ENCODE results near the gene PACRG.

PACRG gene

DNA sequence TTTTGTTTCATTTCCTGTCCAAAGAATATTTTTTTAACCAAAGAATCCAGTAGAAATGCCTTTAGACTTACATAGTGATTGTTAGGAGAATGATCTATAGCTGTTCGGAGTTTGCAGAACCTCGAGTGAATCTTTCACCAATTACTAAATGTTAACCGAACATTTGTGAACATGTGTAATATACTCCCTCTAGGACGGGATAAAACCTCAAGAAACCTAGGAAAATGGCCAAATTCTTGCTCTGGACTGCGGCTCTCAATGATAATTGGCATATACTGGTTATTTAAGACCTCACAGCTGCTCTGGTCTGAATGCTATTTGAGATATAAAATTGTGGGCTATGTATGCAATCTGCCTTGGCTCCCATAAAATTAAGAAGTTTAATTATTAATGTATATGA lies 137.1 kb downstream of the PACRG start:
- no peak for DNase-seq (ENCODE audit: low read depth in 2 of 2)

DNA sequence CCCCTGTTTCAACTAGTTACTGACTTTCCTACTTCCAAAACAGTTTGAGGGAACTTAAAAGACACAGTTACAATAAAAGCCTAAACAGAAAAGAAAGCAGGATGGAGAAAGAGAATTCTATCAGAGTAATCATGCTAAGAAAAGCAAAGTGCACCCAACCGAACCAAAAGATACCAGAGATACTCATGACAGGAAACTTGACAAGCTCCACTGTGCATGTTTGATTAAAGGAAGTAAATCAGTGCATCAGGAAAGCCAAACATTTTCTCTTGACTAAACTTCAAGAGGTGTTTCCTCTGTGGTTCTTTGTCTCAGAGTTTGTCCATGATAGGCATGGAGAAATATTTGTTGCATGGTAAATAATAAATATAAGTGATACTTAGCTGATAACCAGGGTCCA lies 138.9 kb downstream of the PACRG start:
- DNase-seq (ENCODE audit: low read depth in 2 of 2) = no peak

DNA sequence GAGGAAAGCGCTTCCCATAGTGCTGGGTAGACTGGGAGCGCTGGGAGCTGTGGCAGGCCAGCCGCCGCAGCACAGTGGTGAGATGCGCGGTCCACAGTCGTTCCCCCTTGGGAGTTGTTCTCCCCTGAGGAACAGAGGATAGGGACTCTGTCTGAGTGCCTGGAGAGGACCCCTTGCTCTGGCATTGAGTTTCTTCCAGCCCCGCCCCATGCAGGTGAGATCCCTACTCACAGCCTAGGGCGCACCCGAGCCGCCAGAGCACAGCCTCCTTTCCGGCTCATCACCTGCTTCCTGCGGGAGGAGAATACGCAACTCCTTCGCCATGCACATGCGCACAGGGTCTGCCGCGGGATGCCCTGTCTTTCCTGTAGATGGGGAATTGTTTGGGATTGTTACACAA lies 140.6 kb downstream of the PACRG start:
- no peak for DNase-seq (ENCODE audit: low read depth in 2 of 2)

DNA sequence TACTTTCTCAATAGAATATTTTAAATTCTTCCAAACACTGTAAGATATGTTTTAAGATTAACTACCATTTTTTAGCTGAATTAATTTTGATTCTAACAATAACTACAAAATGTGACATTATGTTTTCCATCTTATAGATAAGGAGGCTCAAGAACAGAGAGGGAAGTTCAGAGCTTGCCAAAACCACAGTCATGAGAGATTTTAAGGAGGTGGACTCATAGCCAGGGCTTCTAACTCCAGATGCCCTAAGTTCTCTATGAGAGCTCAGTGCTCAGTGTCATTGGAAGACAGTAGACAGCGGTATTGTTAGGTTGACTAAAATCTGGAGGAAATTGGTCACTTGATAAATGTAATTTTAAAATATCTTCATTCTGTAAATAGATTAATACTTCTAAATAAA lies 144.2 kb downstream of the PACRG start:
- DNase-seq (ENCODE audit: low read depth in 2 of 2) = no peak

DNA sequence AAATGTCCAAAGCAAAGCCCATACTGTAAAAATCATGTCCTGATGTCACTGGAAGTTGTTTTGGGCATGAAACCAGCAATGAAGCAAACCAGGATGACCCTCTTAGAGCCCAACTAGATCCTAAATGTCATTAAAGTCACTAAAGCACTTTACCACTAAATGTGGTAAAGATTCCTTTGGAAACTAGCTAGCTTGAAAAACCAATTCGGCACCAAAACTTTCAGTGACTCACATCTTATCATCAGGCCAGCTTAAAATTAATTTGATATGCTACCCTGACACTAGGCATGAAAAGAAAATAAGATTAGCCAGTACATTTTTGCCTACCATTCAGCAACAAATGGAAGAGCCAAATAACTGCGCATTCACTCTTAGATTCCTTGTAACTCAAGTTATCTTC lies 145.8 kb downstream of the PACRG start:
- DNase-seq (ENCODE audit: low read depth in 2 of 2) = no peak

DNA sequence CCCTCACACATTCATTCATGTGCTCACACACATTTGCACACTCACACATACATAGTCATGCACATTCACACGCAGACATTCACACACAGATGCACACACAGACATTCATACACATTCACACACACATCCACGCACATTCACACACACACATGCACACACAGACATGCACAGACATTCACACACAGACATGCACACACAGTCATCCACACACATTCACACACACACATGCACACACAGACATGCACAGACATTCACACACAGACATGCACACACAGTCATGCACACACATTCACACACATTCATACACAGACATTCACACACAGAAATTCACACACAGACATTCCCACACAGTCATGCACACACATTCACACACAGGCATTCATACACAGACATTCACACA lies 147.3 kb downstream of the PACRG start:
- DNase-seq (ENCODE audit: low read depth in 2 of 2) = no peak

DNA sequence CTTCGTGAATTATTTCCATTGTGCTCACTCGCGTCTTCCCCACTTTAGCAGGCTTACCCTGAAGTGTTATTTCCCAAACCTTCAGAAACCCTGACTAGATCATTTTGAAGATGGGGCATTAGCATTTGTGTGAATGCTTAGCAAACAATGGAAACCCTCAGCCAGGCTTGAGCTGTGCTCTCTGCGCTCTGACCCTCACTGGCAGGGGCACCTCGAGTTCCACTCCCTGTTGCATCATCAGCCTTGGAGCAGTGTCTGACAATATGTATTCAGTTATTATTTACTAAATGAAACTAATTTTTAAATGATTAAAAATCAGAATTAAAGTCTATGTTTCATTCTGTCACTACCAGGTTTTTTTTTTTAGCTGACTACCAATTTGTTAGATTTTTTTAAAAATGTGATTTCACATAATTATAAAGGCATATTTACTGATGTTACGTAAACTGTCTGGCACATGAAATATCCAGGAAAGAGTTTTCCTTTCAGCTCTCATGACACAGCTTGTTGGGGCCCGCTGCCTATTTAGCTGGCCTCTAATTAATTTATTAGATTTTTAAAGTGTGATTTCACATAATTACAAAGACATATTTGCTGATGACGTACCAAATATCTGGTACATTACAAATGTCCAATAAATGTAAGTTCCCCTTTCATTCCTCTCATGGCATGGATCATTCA lies 155.2 kb downstream of the PACRG start:
- DNase-seq (ENCODE audit: low read depth in 2 of 2) = no peak

DNA sequence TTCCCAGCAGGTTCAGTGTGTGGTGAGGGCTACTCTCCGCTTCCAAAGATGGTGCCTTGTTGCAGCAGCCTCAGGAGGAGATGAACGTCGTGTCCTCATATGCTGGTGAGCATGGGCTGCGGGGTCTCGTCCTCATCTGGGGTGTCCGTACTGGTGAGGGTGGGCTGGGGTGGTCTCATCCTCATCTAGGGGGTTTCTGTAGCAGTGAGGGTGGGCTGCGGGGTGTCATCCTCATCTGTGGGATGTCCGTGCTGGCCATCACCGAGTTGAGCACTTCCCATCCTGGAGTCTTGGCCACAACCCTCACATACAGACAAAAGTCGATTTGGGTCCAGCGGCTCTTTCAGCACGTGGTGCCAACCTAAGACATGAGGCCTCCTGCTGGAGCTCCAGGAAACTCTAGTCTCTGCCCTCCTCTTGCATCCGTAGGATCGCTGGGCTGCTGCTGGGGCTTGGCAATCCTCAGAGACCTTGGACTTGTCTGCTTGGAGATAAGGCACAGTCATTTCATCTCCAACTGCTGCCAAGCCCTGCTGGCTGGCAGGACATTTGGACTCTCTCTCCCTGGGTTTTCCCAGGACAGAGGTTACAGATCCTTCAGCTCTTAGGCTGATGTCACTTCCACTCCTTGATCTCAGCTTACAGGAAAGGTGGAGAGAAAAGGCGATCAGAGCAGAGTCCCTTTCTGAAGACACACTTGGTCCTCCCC lies 160.4 kb downstream of the PACRG start:
- no peak for DNase-seq (ENCODE audit: low read depth in 2 of 2)

DNA sequence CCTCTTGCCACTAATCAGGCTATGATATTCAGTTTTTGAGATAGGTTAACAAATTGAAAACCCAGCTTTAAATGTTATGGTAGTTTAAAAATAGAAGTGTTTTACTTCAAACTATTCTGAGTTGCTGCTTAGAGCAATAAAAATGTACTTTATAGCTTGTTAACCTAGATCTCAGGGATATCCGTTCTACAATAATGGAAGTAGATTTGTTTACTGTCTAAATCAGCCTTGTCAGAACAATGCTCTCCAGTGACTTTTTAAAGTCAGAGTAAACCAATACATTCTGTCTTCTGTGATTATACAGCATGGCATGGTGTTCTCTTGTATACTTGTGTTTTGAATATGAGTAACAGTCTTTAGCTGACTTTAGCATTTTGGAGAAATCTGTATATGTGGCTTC lies 161.5 kb downstream of the PACRG start:
- DNase-seq (ENCODE audit: low read depth in 2 of 2) = no peak

DNA sequence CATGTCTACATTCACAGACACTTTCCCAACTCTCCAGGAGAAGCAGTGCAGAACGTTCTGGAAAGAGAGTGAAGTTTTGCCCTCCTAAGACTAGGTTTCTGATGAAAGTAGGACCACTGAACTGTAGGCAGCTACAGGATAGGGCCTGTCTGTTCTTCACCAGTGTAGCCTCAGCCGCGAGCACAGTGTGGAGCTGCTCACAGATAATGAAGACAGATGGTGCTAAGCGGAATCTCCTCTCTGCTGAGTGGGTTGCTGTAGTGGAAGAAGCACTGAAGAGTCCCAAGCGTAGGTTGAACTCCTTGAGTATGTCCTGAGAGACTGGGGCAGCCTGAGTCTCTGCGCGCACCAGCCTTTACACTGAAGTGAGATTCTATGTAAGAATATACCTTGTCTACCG lies 170.2 kb downstream of the PACRG start:
- no peak for DNase-seq (ENCODE audit: low read depth in 2 of 2)

DNA sequence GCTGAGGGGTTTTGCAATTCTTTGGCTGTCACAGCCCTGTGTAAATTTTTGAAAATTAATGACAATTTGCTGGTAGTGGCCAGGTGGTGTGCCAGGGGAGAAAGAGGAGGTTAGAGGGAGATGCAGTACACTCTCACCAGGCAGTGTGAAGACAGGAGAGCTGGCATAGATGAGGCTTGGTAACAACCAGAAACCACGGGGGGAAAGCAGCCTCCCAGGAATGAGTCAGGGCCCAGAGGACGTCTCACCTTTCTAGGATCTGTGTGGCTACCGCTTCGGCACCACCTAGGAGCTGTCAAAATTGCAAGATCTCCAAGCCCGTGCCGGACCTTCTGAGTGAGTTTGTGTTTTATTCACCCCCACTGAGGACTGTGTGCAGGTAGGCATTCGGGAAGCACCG lies 171.4 kb downstream of the PACRG start:
- DNase-seq (ENCODE audit: low read depth in 2 of 2) = no peak

DNA sequence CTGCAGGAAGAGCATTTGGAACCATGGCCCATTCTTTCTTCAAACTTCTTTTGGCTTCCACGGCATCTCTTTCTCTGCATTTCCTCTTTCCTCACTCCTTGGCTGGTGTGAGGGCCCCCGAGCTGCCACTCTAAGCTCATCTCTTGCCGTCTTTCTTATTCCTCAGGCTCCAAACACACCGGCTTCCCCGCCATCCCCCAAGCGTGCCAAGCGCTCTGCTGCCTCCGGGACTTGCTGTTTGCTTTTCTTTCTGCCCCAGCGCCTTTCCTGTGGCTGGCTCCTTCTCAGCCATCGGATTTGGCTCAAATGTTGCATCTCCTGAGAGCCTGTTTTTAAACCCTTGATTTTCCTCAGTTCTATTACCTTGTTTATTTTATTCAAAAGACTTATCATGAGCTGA lies 172.7 kb downstream of the PACRG start:
- no peak for DNase-seq (ENCODE audit: low read depth in 2 of 2)

DNA sequence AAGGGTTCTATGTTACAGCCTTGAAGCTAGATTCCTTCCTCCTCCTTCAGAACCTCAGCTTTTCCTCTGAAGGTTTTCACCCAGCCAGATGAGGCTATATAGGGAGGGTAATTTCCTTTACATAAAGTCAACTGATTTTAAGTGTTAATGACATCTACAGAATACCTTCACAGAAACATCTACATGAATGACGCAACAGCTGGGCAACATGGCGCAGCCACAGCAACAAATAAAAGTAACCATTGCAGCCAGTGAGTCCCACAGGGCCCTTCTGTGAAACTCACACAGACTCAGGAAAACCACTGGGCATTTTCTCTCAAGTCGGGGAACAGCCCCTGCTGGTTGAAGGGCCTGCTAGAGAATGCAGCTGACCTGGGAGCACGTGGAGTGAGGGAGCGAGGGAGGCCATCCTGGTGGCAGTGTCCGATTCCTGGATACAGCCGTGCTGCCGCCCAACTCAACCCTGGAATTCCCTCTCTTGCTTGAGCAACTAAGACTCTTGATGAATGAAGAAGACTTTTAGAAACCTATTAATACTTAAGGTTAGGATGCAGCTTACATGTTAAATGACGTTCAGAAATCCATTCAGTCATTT lies 176.4 kb downstream of the PACRG start:
- no peak for DNase-seq (ENCODE audit: low read depth in 2 of 2)

DNA sequence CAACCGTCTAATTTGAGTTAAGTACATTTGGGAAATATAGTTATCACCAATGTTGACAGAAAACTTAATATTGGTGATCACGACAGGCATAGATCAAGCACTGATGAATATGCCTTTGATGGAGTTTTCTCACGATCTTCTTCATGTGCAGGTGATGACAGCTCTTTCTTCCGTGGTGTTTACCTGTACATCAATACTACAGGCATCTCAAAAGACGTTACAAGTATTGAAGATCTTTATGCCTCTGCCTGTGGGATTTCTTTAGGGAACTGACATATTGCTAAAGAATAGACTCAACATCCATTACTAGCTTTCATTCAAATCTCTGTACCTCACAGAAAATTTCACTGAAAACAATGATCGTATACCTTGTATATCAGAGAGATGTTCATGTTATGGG lies 178.7 kb downstream of the PACRG start:
- DNase-seq (ENCODE audit: low read depth in 2 of 2) = no peak

DNA sequence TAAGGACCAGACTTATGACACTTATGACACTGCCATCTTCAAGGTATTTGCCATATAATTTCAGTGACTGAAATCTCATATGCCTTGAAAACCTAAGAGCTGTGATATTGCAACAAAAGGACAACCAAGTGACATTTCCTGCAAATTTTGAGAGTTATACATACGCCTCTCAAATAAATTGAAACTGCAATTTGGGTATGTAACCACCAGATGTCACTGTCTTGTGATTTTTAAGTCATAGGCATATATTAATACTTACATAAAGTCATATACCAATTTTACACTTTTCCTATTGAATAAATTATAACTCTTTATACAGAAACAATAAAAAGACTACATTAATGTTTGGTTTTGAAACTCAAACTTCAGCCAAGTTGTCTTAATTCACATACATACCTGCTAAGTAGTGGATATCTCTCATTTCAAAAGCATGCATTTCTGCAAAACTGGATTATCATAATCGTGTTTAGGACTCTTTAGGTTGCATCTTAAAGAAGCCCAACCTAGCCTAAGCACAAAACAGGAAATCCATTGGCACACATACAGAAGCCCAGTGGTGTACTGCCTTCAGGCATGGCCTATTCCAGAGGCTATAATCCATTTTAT lies 180.2 kb downstream of the PACRG start:
- no peak for DNase-seq (ENCODE audit: low read depth in 2 of 2)

DNA sequence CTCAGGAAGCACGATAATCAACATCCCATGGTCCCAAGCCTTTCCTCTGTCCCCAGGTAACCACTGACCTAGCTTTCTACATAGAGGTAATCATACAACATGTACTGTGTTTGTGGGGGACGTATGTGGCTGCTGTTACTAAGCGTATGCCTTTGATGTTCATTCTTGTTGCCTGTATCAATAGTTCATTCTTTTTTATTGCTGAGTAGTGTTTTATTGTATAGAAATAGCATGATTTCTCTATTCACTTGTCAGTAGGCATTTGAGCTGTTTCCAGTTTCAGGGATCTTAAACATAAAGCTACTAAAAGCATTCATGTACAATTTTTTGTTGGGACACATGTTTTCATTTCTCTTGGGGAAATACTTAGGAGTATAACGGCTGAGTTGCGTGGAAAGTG lies 185.4 kb downstream of the PACRG start:
- DNase-seq (ENCODE audit: low read depth in 2 of 2) = no peak

DNA sequence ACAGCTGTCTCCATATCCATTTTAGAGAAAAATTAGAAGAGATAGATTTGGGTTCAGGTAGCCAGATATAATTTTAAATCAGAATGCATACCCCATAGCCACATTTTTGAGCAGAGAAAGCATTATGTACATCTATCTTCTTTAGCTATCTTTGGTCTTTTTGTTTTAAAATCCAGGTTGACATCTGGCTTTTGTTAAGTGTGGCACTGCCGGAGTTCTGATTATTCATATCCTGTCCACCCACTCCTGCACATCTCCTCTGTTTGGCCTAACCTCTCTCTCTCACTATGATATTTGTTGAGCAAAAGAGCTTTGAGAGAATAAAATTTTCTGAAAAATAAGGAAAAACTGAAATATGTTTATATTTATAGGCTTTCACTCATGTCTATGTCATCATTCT lies 189.7 kb downstream of the PACRG start:
- DNase-seq (ENCODE audit: low read depth in 2 of 2) = no peak

DNA sequence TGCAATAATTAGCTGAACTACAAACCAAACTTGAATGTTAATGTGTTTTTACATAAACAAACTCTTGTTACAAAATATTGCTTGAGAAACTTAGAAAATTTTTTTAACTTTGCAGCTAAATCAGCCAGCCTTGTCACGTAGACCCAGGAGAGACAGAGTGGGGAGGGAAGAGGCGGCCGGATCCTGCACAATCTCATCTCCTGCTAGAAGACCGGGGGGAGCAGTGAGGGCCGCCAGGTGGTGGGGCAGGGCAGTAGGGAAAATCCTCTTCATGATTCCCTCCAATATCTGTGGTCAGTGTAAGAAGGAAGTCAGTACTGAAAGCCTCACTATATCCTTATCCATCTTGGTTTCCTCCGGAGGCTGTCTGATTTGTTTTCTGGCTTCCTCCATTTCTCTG lies 193.3 kb downstream of the PACRG start:
- no peak for DNase-seq (ENCODE audit: low read depth in 2 of 2)

DNA sequence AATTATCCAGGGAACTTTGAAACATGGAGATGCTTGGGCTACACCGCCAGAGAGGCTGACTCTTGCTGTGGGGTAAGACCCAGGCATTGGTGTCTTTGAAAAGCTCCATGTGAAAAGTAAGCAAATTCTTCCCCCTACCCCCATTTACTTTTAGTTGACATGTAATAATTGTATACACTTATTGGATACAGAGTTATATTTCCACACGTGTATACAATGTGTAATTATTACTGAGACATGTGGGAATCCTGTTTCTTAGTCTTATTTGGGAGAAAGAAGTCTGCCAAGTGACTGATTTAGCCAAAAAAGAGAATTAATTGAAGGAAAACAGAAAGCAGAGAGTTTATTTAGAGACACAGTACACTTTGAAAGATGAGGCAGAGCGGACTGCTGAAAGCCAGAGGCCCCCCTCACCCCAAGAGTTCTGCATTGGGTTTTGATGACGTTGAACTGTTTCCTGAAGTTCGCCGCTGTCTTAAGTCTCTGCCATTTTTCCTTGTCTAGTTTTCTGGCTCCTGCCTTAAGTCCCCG lies 193.8 kb downstream of the PACRG start:
- DNase-seq (ENCODE audit: low read depth in 2 of 2) = no peak

DNA sequence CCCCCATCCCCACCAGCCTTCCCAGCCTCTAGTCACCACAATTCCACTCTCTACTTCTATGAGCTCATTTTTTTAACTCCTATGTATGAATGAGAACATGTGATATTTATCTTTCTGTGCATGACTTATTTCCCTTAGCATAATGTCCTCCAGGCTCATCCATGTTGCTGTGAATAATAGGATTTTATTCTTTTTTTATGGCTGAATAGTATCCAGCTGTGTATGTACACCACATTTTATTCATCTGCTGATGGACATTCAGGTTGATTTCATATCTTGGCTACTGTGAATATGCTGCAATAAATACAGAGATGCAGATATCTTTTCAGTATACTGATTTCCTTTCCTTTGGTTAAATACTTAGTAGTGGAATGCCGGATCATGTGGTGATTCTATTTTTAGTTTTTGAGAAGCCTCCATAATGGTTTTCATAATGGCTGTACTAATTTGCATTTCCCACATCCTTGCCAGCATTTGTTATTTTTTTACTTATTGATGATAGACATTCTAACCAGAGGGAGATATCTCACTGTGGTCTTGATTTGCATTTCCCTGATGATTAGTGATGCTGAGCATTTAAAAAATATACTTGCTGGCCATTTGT lies 194.9 kb downstream of the PACRG start:
- no peak for DNase-seq (ENCODE audit: low read depth in 2 of 2)

DNA sequence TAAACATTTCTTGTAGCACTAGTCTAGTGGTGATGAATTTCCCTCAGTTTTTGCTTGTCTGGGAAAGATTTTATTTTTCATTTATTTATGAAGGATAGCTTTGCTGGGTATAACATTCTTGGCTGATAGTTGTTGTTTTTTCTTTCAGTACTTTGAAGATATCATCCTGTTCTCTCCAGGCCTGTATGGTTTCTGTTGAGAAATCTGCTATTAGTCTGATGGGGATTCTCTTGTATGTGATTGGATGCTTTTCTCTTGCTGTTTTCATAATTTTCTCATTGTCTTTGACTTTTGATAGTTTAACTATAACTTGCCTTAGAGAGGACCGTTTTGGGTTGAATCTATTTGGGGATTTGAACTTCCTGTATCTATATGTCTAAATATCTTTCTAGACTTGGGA lies 207.1 kb downstream of the PACRG start:
- no peak for DNase-seq (ENCODE audit: low read depth in 2 of 2)

DNA sequence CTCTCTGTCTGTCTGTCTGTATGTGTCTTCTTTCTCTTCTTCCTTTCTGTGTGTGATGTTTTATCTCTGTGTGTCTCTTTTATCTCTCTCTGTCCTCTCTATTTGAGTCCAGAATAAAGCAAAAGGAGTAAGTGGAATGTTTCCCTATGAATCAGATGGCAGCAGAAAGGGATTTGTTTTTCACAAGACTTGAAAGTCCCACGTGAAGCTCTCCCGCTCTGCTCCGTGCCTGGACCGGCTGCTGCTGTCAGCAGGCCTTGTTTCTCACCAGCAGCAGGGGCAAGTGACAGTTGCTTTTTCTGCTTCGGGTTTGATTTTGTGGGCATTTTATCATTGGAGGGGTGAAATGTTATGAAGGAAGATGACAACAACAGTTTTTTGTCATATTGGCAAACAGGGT lies 212.7 kb downstream of the PACRG start:
- no peak for DNase-seq (ENCODE audit: low read depth in 2 of 2)
